ENCODE measurements around the gene WNT7B. TPM values are rescaled to one million over a fixed set of nuclear protein-coding genes. Genes with fewer than 3 reads are reported as not detected.

Gene WNT7B
- total and polyA plus RNA-seq, 2 of the 8 experiments (the other 6 are each of a cell fraction or from before 2014, with no cell fraction given): 0.14 to 0.24 TPM

- no peak for TF ChIP-seq CHD7 (IDR thresholded peaks at IDR 0.05; ENCODE audit: insufficient replicate concordance, low read length)
- TF ChIP-seq KDM1A (IDR thresholded peaks at IDR 0.05; ENCODE audit: borderline replicate concordance, low read length): no peak
- TF ChIP-seq MAX (IDR thresholded peaks at IDR 0.05): no peak
- no peak for TF ChIP-seq NRF1 (IDR thresholded peaks at IDR 0.05; ENCODE audit: low read depth, low read length)
- TF ChIP-seq TAF1 (IDR thresholded peaks at IDR 0.05; ENCODE audit: low read depth, low read length): no peak
Observed at GRCh38 chr22:45962434-45962718, 14.6 kb downstream of the WNT7B start (continued).
